Jurkat, Clone E6-1 (cell line): ENCODE data around the gene KRTAP10-8.
"Not testable (repeated sequence)": the region's sequence is repeated elsewhere in the genome, so short reads cannot be mapped to it uniquely, and the experiment has no call there.

ENCODE experiments used
- DNase-seq: peaks from one replicate; pipeline ENCODE4 v3.0.0-alpha.2; 2011; ENCODE audit warnings: low read depth, low spot score
- H3K4me3 ChIP-seq: 2 replicates; pipeline ENCODE4 v1.5.1; 2011; ENCODE audit warnings: mild to moderate bottlenecking, low read length, control low read depth, moderate library complexity

The KRTAP10-8 gene

DNA sequence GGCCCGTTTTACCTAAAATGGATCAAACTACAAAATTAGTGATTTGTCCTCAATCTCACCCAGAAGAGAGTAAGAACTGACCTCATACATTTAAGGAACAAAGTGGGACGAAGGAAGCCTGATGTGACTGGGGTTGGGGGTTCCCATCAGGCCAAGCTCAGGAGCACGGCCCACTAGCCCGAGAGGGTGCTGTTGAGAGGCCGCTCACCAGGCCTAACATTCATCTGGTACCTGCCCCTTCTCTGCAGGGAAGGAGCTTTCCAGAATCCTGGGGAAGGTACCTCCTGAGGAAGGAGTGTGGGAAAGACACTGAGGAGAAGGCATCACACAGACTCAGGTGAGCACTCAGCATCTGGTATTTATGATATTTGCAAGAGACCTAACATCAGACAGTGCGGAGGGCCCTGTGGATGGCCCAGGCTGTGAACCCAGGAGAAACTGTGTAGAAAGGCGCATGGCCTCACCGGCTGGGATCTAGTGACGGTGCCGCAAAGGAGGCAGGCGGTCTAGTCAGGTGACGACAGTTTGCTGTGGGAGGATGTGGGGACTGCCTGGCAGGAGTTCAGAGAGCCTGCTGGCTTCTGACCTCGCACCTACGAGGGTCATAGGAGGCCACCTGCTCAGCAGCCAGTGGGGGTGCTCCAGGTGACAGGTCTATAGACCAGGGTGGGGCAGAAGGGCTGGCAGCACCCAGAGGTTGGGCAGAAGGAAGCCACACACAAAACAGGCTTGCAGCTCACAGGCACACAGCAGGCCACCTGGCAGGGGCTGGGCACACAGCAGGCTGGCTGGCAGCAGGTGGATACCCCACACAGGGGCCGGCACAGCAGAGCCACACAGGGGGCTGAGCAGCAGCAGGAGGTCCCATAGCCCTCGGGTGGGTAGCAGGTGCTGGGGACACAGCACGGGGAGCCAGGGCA is 42.0 kb downstream of the KRTAP10-8 start:
- DNase-seq: peak; percentile 72
- H3K4me3 ChIP-seq: no peak overlapping the region

DNA sequence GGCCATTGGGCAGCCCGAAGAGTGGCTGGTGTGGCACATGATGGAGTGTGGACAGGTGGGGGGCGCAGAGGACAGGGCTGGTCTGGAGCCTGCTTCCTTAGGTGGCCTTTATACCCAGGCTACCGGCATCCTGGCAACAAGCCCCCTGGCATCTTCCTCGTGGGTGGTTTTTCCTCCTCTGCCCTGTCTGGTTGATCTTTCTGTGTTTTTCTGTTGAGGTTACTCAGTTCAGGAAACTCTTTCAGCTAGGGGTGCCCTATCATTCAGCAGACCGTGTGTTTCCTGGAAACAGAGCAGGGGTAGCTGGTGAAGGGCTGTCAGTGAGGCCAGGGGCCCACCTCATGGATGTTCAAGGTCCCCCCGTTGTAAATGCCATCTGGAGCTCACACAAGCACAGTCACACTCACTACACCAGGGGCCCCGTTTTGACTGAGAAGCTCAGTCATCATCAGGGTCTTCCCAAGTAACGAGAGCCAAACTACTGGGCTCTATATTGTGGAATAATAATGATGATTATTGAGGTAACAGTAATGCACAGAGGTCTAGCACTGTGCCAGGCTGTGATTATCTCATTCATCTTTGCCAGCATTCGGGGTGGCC is 42.8 kb downstream of the KRTAP10-8 start, which contains the start of gene KRTAP12-4:
KRTAP12-4 (minus strand) TSS at position 84 of the 600 bp plus-strand sequence; CDS start at position 39, 45 bp downstream.
- no peak within 1 kb of the TSS for H3K4me3 ChIP-seq
- DNase-seq: peak; percentile 26

DNA sequence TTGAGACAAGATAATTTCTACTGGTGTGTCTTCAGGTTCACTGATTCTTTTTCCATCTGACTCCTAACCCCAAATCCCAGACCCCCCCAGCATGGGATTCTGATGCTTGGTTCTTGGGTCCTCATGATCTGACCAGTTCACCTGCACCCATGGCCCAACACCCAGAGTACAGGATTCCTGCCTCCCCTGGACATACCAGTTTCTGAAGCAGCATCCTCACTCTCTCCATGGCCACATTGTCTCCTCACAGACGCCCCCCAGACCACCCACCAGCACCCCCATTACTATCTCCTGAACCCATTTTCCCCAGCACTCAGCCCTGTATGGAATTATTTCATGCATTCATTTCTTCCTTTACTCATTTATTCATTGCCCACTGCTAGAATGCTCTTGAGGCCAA is 45.0 kb downstream of the KRTAP10-8 start:
- no peak for DNase-seq

DNA sequence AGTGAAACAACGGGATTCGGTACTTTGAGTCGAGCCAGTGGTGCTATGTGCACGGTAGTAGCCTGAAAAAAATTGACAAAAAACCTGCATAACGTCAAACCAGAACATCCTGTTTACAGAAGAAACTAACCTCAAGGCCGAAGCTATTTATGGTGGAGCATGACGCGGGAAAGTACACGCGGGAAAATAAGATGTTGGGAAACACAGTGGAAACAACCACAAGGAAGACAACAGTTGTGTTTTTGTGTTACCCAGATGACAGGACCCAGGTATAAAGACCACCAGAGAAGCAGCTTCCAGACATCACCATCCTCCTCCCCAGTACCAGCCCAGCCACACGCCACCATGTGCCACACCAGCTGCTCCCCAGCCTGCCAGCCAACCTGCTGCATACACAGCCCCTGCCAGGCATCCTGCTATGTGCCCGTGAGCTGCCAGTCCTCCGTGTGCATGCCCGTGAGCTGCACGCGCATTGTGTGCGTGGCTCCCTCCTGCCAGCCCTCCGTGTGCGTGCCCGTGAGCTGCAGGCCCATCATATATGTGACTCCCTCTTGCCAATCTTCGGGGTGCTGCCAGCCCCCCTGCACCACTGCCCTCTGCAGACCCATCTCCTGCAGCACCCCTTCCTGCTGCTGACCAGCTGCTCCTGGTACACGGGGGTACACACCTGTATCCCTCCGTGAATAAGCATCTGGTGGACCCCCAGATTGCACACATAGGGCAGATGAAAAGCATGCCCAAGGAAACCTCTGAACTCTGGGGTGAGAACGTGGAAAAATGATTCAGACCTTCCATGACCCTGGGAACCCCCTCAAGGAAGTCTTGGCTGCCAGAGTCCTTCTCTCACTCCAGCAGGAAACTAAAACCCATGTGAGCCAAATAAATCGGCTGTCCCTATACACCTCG is 46.0 kb downstream of the KRTAP10-8 start, which contains the start of gene KRTAP12-3:
KRTAP12-3 (plus strand) TSS at position 298 of the 906 bp plus-strand sequence; CDS start at position 346, 48 bp downstream.
- no peak within 1 kb of the TSS for H3K4me3 ChIP-seq
- peak; percentile 48 for DNase-seq

More for the DNA sequence above, 45.0 kb downstream of the KRTAP10-8 start:
- no peak overlapping the region for H3K4me3 ChIP-seq

DNA sequence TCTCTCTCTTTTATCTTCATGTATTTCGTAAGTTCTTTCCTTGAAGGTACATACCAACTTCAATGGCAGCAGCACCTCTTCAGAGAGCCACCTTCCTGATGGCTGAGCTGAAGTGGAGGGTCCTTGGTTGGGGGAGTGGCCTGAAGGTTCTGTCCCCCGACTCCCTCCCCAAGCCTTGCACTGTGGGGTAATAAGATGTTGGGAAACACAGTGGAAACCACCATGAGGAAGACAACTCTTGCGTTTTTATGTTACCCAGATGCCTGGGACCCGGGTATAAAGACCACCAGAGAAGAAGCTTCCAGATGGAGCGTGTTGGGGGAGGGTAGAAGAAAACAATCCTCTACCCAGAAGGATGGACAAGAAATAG is 46.6 kb downstream of the KRTAP10-8 start:
- no peak for DNase-seq
- H3K4me3 ChIP-seq: no peak overlapping the region

DNA sequence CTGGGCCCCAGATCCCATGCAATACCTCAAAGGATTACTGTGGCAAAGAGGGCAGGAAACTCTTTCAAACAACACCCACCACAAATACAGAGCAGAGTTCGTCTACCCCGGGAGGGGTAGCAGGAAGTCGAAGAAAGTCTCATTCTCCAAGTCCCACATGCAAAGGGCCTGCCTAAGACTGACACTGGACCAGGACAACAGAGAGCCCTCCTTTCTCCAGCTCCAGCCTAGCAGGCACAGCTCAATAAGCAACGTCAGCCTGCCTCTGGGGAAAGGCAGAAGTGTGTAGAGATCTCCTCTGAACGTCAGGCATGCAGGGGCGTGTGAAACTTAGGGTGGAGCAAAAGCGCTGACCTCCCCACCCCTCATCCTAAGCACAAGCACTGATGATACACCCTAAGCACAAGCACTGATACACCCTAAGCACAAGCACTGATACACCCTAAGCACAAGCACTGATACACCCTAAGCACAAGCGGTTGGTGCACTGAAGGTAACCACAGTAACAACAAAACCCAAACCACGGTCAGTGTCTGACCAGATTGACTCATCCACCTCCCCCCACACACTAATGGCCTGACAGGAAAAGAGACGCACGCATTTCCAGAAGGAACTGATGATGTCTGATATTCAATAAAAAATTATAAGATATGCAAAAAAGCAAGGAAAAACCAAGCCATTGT is 47.2 kb downstream of the KRTAP10-8 start:
- H3K4me3 ChIP-seq: no peak overlapping the region
- DNase-seq: peak; percentile 61

DNA sequence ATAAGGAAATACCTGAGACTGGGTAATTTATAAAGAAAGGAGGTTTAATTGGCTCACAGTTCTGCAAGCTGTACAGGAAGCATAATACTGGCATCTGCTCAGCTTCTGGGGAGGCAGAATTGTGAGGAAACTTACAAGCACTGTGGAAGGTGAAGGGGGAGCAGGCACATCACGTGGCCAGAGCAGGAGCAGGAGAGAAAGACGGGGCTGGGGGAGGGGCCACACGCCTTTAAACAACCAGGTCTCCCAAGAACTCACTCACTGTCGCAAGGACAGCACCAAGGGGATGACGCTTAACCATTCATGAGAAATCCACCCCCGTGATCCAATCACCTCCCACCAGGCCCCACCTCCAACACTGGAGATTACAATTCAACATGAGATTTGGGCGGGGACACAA is 49.7 kb downstream of the KRTAP10-8 start:
- not testable (repeated sequence) for DNase-seq

More for the DNA sequence above, 49.7 kb downstream of the KRTAP10-8 start:
- not testable (repeated sequence) for H3K4me3 ChIP-seq
